ENCODE data around the gene SLC39A12.

Gene SLC39A12

GRCh38 chr10:17984056-17984455, 32.3 kb downstream of the SLC39A12 start:
- TF ChIP-seq CTCF (IDR thresholded peaks at IDR 0.05; ENCODE audit: insufficient read depth, low read depth, low read length, missing control alignments): no peak
- H3K4me3 ChIP-seq (ENCODE audit: low read depth, low read length): no peak overlapping the region
- peak; percentile 74 for DNase-seq (ENCODE audit: low read depth)

GRCh38 chr10:17984563-17984962, 32.8 kb downstream of the SLC39A12 start:
- no peak overlapping the region for H3K4me3 ChIP-seq (ENCODE audit: low read depth, low read length)
- no peak for TF ChIP-seq CTCF (IDR thresholded peaks at IDR 0.05; ENCODE audit: insufficient read depth, low read depth, low read length, missing control alignments)
- no peak for DNase-seq (ENCODE audit: low read depth)

- DNase-seq (ENCODE audit: low read depth): peak; percentile 77
- no peak for TF ChIP-seq CTCF (IDR thresholded peaks at IDR 0.05; ENCODE audit: insufficient read depth, low read depth, low read length, missing control alignments)
These were observed 38.4 kb downstream of the SLC39A12 start for GRCh38 chr10:17989908-17990767.

GRCh38 chr10:17992266-17992665, 40.5 kb downstream of the SLC39A12 start:
- no peak overlapping the region for H3K4me3 ChIP-seq (ENCODE audit: low read depth, low read length)
- no peak for DNase-seq (ENCODE audit: low read depth)
- no peak for TF ChIP-seq CTCF (IDR thresholded peaks at IDR 0.05; ENCODE audit: insufficient read depth, low read depth, low read length, missing control alignments)

More at GRCh38 chr10:17989908-17990767, 38.4 kb downstream of the SLC39A12 start:
- no peak overlapping the region for H3K4me3 ChIP-seq (ENCODE audit: low read depth, low read length)

- no peak for DNase-seq (ENCODE audit: low read depth)
- TF ChIP-seq CTCF (IDR thresholded peaks at IDR 0.05; ENCODE audit: insufficient read depth, low read depth, low read length, missing control alignments): no peak
- no peak overlapping the region for H3K4me3 ChIP-seq (ENCODE audit: low read depth, low read length)
These were observed 41.6 kb downstream of the SLC39A12 start for GRCh38 chr10:17993361-17993760.

GRCh38 chr10:18000601-18001000, 48.9 kb downstream of the SLC39A12 start:
- TF ChIP-seq CTCF (IDR thresholded peaks at IDR 0.05; ENCODE audit: insufficient read depth, low read depth, low read length, missing control alignments): no peak
- DNase-seq (ENCODE audit: low read depth): no peak
- no peak overlapping the region for H3K4me3 ChIP-seq (ENCODE audit: low read depth, low read length)

- H3K4me3 ChIP-seq (ENCODE audit: low read depth, low read length): no peak overlapping the region
- DNase-seq (ENCODE audit: low read depth): no peak
- no peak for TF ChIP-seq CTCF (IDR thresholded peaks at IDR 0.05; ENCODE audit: insufficient read depth, low read depth, low read length, missing control alignments)
These were observed 53.7 kb downstream of the SLC39A12 start for GRCh38 chr10:18005445-18005780.
